ENCODE data around the gene MYO1C. TPM values are rescaled to one million over a fixed set of nuclear protein-coding genes. Genes with fewer than 3 reads are reported as not detected.

The MYO1C gene
- total RNA-seq, 1 experiment from 2014 or later = 73.6 TPM

GRCh38 chr17:1518410-1518809 is 25.9 kb upstream of the MYO1C start:
- TF ChIP-seq ZMAT4 (CRISPR knock-in tag; IDR thresholded peaks at IDR 0.05) (no peak), CBFB (CRISPR knock-in tag; IDR thresholded peaks at IDR 0.05; ENCODE audit: low read depth) (no peak), HMGXB4 (CRISPR knock-in tag; IDR thresholded peaks at IDR 0.05) (no peak), ATF3 (CRISPR knock-in tag; conservative IDR thresholded peaks at IDR 0.05) (no peak), TP53 (CRISPR knock-in tag; IDR thresholded peaks at IDR 0.05) (no peak), ATF2 (CRISPR knock-in tag; IDR thresholded peaks at IDR 0.05; ENCODE audit: borderline replicate concordance, low read depth) (no peak), MXD4 (CRISPR knock-in tag; IDR thresholded peaks at IDR 0.05; ENCODE audit: borderline replicate concordance) (no peak)
- Mint-ChIP-seq H3K27ac (no peak overlapping the region), H3K9me3 (no peaks in the 10 kb centered on the region), H3K4me3 (peak overlapping the region; percentile 88), H3K27me3 (ENCODE audit: low read depth) (no peaks in the 10 kb centered on the region), H3K4me1 (peaks cover 14% of the 10 kb centered on the region), H3K36me3 (0 out of 2 replicates have a peak, but pooled peaks cover 3% of the 10 kb centered on the region)
- no peak for ATAC-seq
- ChIA-PET CTCF (interaction anchor here (0.7 to 1.0 kb wide), 2 partner anchors 11 to 15 kb away, joined by 3 read pairs; no protein-coding TSS in a partner anchor), POLR2A (interaction anchor here (0.5 kb wide), 1 partner anchor 981 kb away, joined by 3 read pairs; no protein-coding TSS in a partner anchor)
- no peak for DNase-seq (ENCODE audit: low spot score)

- DNase-seq (ENCODE audit: low spot score) (peak; percentile 93), ATAC-seq (peak; percentile 93)
- no peaks in the 10 kb centered on the region for H3K9me3 Mint-ChIP-seq
- H3K36me3 Mint-ChIP-seq = no peaks in the 10 kb centered on the region
- POLR2A ChIA-PET = interaction anchor here (0.5 to 2.2 kb wide), 12 partner anchors 9 to 238 kb away, joined by 3 to 16 read pairs (median 3); partner anchors contain the start of genes MYO1C, RILP and TRARG1
- peak within 1 kb of the TSS; percentile 97 for H3K27ac Mint-ChIP-seq
- peaks cover 14% of the 10 kb centered on the region for H3K4me1 Mint-ChIP-seq
- CTCF ChIA-PET = interaction anchor here (0.6 to 2.7 kb wide), 26 partner anchors 11 to 329 kb away, joined by 3 to 53 read pairs (median 7); partner anchors contain the start of genes CRK, MYO1C, RILP and SLC43A2
- peak within 1 kb of the TSS; percentile 88 for H3K4me3 Mint-ChIP-seq
- no peaks in the 10 kb centered on the region for H3K27me3 Mint-ChIP-seq (ENCODE audit: low read depth)
- no peak for TF ChIP-seq ZBTB43 (CRISPR knock-in tag; IDR thresholded peaks at IDR 0.05)
- TF ChIP-seq GRHL2 (CRISPR knock-in tag; IDR thresholded peaks at IDR 0.05; ENCODE audit: insufficient replicate concordance, severe bottlenecking) = no peak
- peak; percentile 66; the same call in 1 of the 2 replicates for TF ChIP-seq CREB1 (CRISPR knock-in tag; IDR thresholded peaks at IDR 0.05)
- TF ChIP-seq MYBL2 (CRISPR knock-in tag; IDR thresholded peaks at IDR 0.05) = no peak
- TF ChIP-seq ZMAT4 (CRISPR knock-in tag; IDR thresholded peaks at IDR 0.05) = no peak
- TF ChIP-seq NFYB (CRISPR knock-in tag; conservative IDR thresholded peaks at IDR 0.05; ENCODE audit: low read depth) = peak; percentile 67
- TF ChIP-seq CBFB (CRISPR knock-in tag; IDR thresholded peaks at IDR 0.05; ENCODE audit: low read depth) = 0 out of 2 replicates have a peak, but pooled peaks have one; percentile 34
- TF ChIP-seq CDX4 (CRISPR knock-in tag; IDR thresholded peaks at IDR 0.05; ENCODE audit: borderline replicate concordance) = no peak
- no peak; the same call in 1 of the 2 replicates for TF ChIP-seq RELA (CRISPR knock-in tag; IDR thresholded peaks at IDR 0.05; ENCODE audit: borderline replicate concordance)
- TF ChIP-seq AFF4 (CRISPR knock-in tag; IDR thresholded peaks at IDR 0.05; ENCODE audit: borderline replicate concordance) = no peak
- TF ChIP-seq ZSCAN18 (CRISPR knock-in tag; IDR thresholded peaks at IDR 0.05) = no peak
- TF ChIP-seq ZNF671 (CRISPR knock-in tag; IDR thresholded peaks at IDR 0.05) = no peak
- TF ChIP-seq E2F5 (CRISPR knock-in tag; IDR thresholded peaks at IDR 0.05) = no peak; the same call in 1 of the 2 replicates
These were observed 24.1 kb upstream of the MYO1C start, which contains the start of gene INPP5K for GRCh38 chr17:1516388-1517161. Gene INPP5K, minus strand, starts transcription at chr17:1516612. Its CDS starts 113 bp downstream, at chr17:1516499.

Data from WTC11 (cell line).